Memory B cell (primary cell): Measurements from ENCODE around the gene LMX1A.

Experiments used
- ATAC-seq: fragments of 150-1000 bp; cut with Tn5 transposase; 2 replicates; pipeline ENCODE4 v1.10.0; 2021; ENCODE audit warnings: low read depth, mild to moderate bottlenecking, moderate library complexity
- DNase-seq, 2 donors: peaks; one replicate each; pipeline ENCODE4 v3.0.0; 2022; ENCODE audit warnings: low spot score in 2 of 2
- H3K27ac Mint-ChIP-seq: one replicate; pipeline ENCODE4 v1.8.0; 2022; ENCODE audit warnings: mild to moderate bottlenecking, moderate library complexity, mixed read lengths
- H3K27me3 Mint-ChIP-seq: one replicate; pipeline ENCODE4 v1.8.0; 2022; ENCODE audit warnings: mixed read lengths
- H3K36me3 Mint-ChIP-seq: one replicate; pipeline ENCODE4 v1.8.0; 2022; ENCODE audit warnings: mild to moderate bottlenecking, mixed read lengths
- H3K4me1 Mint-ChIP-seq: one replicate; pipeline ENCODE4 v1.8.0; 2022; ENCODE audit warnings: mixed read lengths
- H3K4me3 Mint-ChIP-seq: one replicate; pipeline ENCODE4 v1.8.0; 2022; ENCODE audit warnings: mild to moderate bottlenecking, moderate library complexity, mixed read lengths
- H3K9me3 Mint-ChIP-seq: one replicate; pipeline ENCODE4 v1.8.0; 2022; ENCODE audit warnings: mixed read lengths

LMX1A gene

GRCh38 chr1:165381745-165382505 is 25.4 kb upstream of the LMX1A start:
- no peak for DNase-seq
- H3K9me3 Mint-ChIP-seq, result no peaks in the 10 kb centered on the region
- no peak for ATAC-seq
- H3K36me3 Mint-ChIP-seq, result no peaks in the 10 kb centered on the region
- H3K4me1 Mint-ChIP-seq, result peaks cover 2% of the 10 kb centered on the region
- H3K27ac Mint-ChIP-seq, result no peak overlapping the region
- H3K4me3 Mint-ChIP-seq, result no peak overlapping the region
- peaks cover 31% of the 10 kb centered on the region for H3K27me3 Mint-ChIP-seq

GRCh38 chr1:165376811-165377311 is 20.3 kb upstream of the LMX1A start:
- DNase-seq (no peak), ATAC-seq (no peak)
- no peaks in the 10 kb centered on the region for H3K36me3 Mint-ChIP-seq
- no peak overlapping the region for H3K27ac Mint-ChIP-seq
- H3K27me3 Mint-ChIP-seq, result peaks cover 29% of the 10 kb centered on the region
- H3K4me3 Mint-ChIP-seq, result peak overlapping the region; percentile 45
- H3K9me3 Mint-ChIP-seq, result no peaks in the 10 kb centered on the region
- H3K4me1 Mint-ChIP-seq, result peaks cover 11% of the 10 kb centered on the region

- Mint-ChIP-seq H3K9me3 (no peaks in the 10 kb centered on the region), H3K36me3 (no peaks in the 10 kb centered on the region), H3K27ac (no peak overlapping the region)
Measured at GRCh38 chr1:165376041-165376810, 19.7 kb upstream of the LMX1A start.

GRCh38 chr1:165375623-165376022 is 19.1 kb upstream of the LMX1A start:
- Mint-ChIP-seq H3K27ac (no peak overlapping the region), H3K9me3 (no peaks in the 10 kb centered on the region), H3K36me3 (no peaks in the 10 kb centered on the region), H3K4me3 (no peak overlapping the region), H3K4me1 (peaks cover 11% of the 10 kb centered on the region), H3K27me3 (peaks cover 28% of the 10 kb centered on the region)
- ATAC-seq (no peak), DNase-seq (no peak)

More at GRCh38 chr1:165376041-165376810, 19.7 kb upstream of the LMX1A start:
- Mint-ChIP-seq H3K4me1 (peaks cover 11% of the 10 kb centered on the region), H3K27me3 (peaks cover 27% of the 10 kb centered on the region), H3K4me3 (peak overlapping the region; percentile 45)
- DNase-seq, result no peak
- peak; percentile 19 for ATAC-seq

GRCh38 chr1:165371588-165372225 is 15.2 kb upstream of the LMX1A start:
- DNase-seq, result no peak
- Mint-ChIP-seq H3K36me3 (no peaks in the 10 kb centered on the region), H3K9me3 (no peaks in the 10 kb centered on the region), H3K4me1 (peaks cover 11% of the 10 kb centered on the region), H3K27ac (no peak overlapping the region), H3K27me3 (peaks cover 27% of the 10 kb centered on the region), H3K4me3 (no peak overlapping the region)
- no peak for ATAC-seq

- H3K4me1 Mint-ChIP-seq, result peaks cover 5% of the 10 kb centered on the region
- peak; percentile 28 to 41 for DNase-seq
- H3K36me3 Mint-ChIP-seq, result no peaks in the 10 kb centered on the region
- no peak for ATAC-seq
- H3K27me3 Mint-ChIP-seq, result peaks cover 26% of the 10 kb centered on the region
- no peak overlapping the region for H3K27ac Mint-ChIP-seq
- H3K9me3 Mint-ChIP-seq, result no peaks in the 10 kb centered on the region
- H3K4me3 Mint-ChIP-seq, result no peak overlapping the region
Measured at GRCh38 chr1:165369255-165369848, 12.8 kb upstream of the LMX1A start.

GRCh38 chr1:165367375-165367993 is 11.0 kb upstream of the LMX1A start:
- ATAC-seq (peak; percentile 60), DNase-seq (peak; percentile 72 to 84)
- peaks cover 27% of the 10 kb centered on the region for H3K27me3 Mint-ChIP-seq
- H3K4me3 Mint-ChIP-seq, result no peak overlapping the region
- no peaks in the 10 kb centered on the region for H3K9me3 Mint-ChIP-seq
- peaks cover 5% of the 10 kb centered on the region for H3K4me1 Mint-ChIP-seq
- H3K27ac Mint-ChIP-seq, result no peak overlapping the region
- no peaks in the 10 kb centered on the region for H3K36me3 Mint-ChIP-seq

GRCh38 chr1:165365341-165365740 is 8.8 kb upstream of the LMX1A start:
- no peak for DNase-seq
- Mint-ChIP-seq H3K27ac (no peak overlapping the region), H3K27me3 (peaks cover 25% of the 10 kb centered on the region)

GRCh38 chr1:165364568-165365133 is 8.1 kb upstream of the LMX1A start:
- no peak overlapping the region for H3K4me3 Mint-ChIP-seq
- peaks cover 5% of the 10 kb centered on the region for H3K4me1 Mint-ChIP-seq
- peaks cover 27% of the 10 kb centered on the region for H3K27me3 Mint-ChIP-seq
- no peak overlapping the region for H3K27ac Mint-ChIP-seq
- no peaks in the 10 kb centered on the region for H3K36me3 Mint-ChIP-seq
- no peak for ATAC-seq
- DNase-seq, result no peak
- no peaks in the 10 kb centered on the region for H3K9me3 Mint-ChIP-seq

More at GRCh38 chr1:165365341-165365740, 8.8 kb upstream of the LMX1A start:
- no peak for ATAC-seq
- Mint-ChIP-seq H3K36me3 (no peaks in the 10 kb centered on the region), H3K9me3 (no peaks in the 10 kb centered on the region), H3K4me1 (peaks cover 5% of the 10 kb centered on the region), H3K4me3 (no peak overlapping the region)

- DNase-seq (no peak), ATAC-seq (no peak)
- no peaks in the 10 kb centered on the region for H3K9me3 Mint-ChIP-seq
- no peak overlapping the region for H3K4me3 Mint-ChIP-seq
- H3K27ac Mint-ChIP-seq, result no peak overlapping the region
- H3K36me3 Mint-ChIP-seq, result no peaks in the 10 kb centered on the region
- peaks cover 32% of the 10 kb centered on the region for H3K27me3 Mint-ChIP-seq
- H3K4me1 Mint-ChIP-seq, result peaks cover under 1% of the 10 kb centered on the region
Measured at GRCh38 chr1:165356876-165357275, 361 bp upstream of the LMX1A start.

GRCh38 chr1:165355139-165355976 is 1.2 kb downstream of the LMX1A start:
- H3K36me3 Mint-ChIP-seq, result no peaks in the 10 kb centered on the region
- H3K27me3 Mint-ChIP-seq, result peaks cover 29% of the 10 kb centered on the region
- no peak for DNase-seq
- H3K4me1 Mint-ChIP-seq, result peaks cover 2% of the 10 kb centered on the region
- ATAC-seq, result no peak
- no peak overlapping the region for H3K27ac Mint-ChIP-seq
- H3K9me3 Mint-ChIP-seq, result no peaks in the 10 kb centered on the region
- no peak overlapping the region for H3K4me3 Mint-ChIP-seq

- Mint-ChIP-seq H3K27ac (no peak overlapping the region), H3K36me3 (no peaks in the 10 kb centered on the region), H3K9me3 (no peaks in the 10 kb centered on the region), H3K27me3 (peaks cover 24% of the 10 kb centered on the region), H3K4me1 (peaks cover 2% of the 10 kb centered on the region), H3K4me3 (no peak overlapping the region)
- ATAC-seq (no peak), DNase-seq (no peak)
Measured at GRCh38 chr1:165354739-165355138, 1.8 kb downstream of the LMX1A start.
